Left kidney (tissue), 2 donors: ENCODE results near the gene CRELD2. TPM values are rescaled to one million over a fixed set of nuclear protein-coding genes. Genes with fewer than 3 reads are reported as not detected.

Experiments used
- DNase-seq: peaks from one replicate; pipeline ENCODE4 v3.0.0-alpha.2; 2013
- polyA plus RNA-seq: library from polyadenylated mRNA; unstranded; fragments of 120-200 nt; gene quantifications from one replicate; pipeline ENCODE4 v1.2.1, GENCODE V29; 2013; ENCODE audit not compliant: insufficient read length

CRELD2 gene
- polyA plus RNA-seq, 1 donor: 24.9 TPM

GRCh38 chr22:49956914-49957825 lies 38.7 kb downstream of the CRELD2 start:
- no peak for DNase-seq

- no peak for DNase-seq
Measured at GRCh38 chr22:49957826-49958365, 39.5 kb downstream of the CRELD2 start.

- DNase-seq: no peak
Measured at GRCh38 chr22:49958366-49958921, 40.0 kb downstream of the CRELD2 start.

- DNase-seq: no peak
Measured at GRCh38 chr22:49958931-49959781, 40.7 kb downstream of the CRELD2 start.

- DNase-seq: no peak
Measured at GRCh38 chr22:49959782-49960158, 41.3 kb downstream of the CRELD2 start.

GRCh38 chr22:49960159-49961004 lies 41.9 kb downstream of the CRELD2 start, which contains the start of gene PIM3:
TSS of gene PIM3 (plus strand) at chr22:49960772. CDS start at chr22:49960948, 176 bp downstream.
- DNase-seq: peak; percentile 96

GRCh38 chr22:49961005-49961600 lies 42.7 kb downstream of the CRELD2 start:
- no peak for DNase-seq

GRCh38 chr22:49961601-49962011 lies 43.2 kb downstream of the CRELD2 start:
- no peak for DNase-seq

GRCh38 chr22:49962012-49962750 lies 43.7 kb downstream of the CRELD2 start:
- peak; percentile 87 for DNase-seq

- DNase-seq: no peak
Measured at GRCh38 chr22:49962751-49963646, 44.6 kb downstream of the CRELD2 start.

- DNase-seq: no peak
Measured at GRCh38 chr22:49963647-49964026, 45.2 kb downstream of the CRELD2 start.

- DNase-seq: no peak
Measured at GRCh38 chr22:49964136-49965090, 46.0 kb downstream of the CRELD2 start.

- DNase-seq: no peak
Measured at GRCh38 chr22:49965091-49966040, 46.9 kb downstream of the CRELD2 start.

- no peak for DNase-seq
Measured at GRCh38 chr22:49966041-49966773, 47.8 kb downstream of the CRELD2 start.

- DNase-seq: no peak
Measured at GRCh38 chr22:49966774-49967705, 48.6 kb downstream of the CRELD2 start.
